Mucosa of descending colon (tissue), 3 donors: ENCODE results near the gene RNF25. TPM values are rescaled to one million over a fixed set of nuclear protein-coding genes. Genes with fewer than 3 reads are reported as not detected.
"Not testable (repeated sequence)": the region's sequence is repeated elsewhere in the genome, so short reads cannot be mapped to it uniquely, and the experiment has no call there.

Experiments used
- ATAC-seq: fragments of 200-7000 bp; cut with Tn5 transposase; one replicate; pipeline ENCODE4 v1.9.1; 2020; ENCODE audit warnings: mild to moderate bottlenecking, moderate library complexity
- DNase-seq, 3 donors: peaks; one replicate each; pipeline ENCODE4 v3.0.0-alpha.2; 2020
- H3K36me3 ChIP-seq: fragments of 200-600 bp; one replicate; pipeline ENCODE4 v1.8.0; 2021; ENCODE audit warnings: low read depth, mild to moderate bottlenecking
- H3K4me1 ChIP-seq: fragments of 200-600 bp; one replicate; pipeline ENCODE4 v1.8.0; 2021; ENCODE audit warnings: low read depth, mild to moderate bottlenecking
- H3K4me3 ChIP-seq: fragments of 200-600 bp; one replicate; pipeline ENCODE4 v1.8.0; 2021; ENCODE audit warnings: mild to moderate bottlenecking
- H3K9me3 ChIP-seq: fragments of 200-600 bp; one replicate; pipeline ENCODE4 v1.8.0; 2021; ENCODE audit warnings: mild to moderate bottlenecking
- intact Hi-C, 2 donors: fragments of 100-400 bp; cut with DNase I in 1 of 2; cut with micrococcal nuclease in 1 of 2; formaldehyde crosslinking; loops; one replicate each; pipeline versions ENCODE4 v1.11.0 to v1.11.1; 2022; cut with DNase I, micrococcal nuclease
- total RNA-seq, 3 donors: library from RNA; stranded (reverse); fragmentation: NEBNext Ultra II Directional in 2 of 3; extraction: Animal tissue kit (Norgen Biotek cat#: 25700) in 2 of 3; gene quantifications; one replicate each; pipeline versions ENCODE4 v1.2.1 to v1.2.4, GENCODE V29; 2021 to 2023
- TF ChIP-seq, protein P1 (sequence below): fragments of 200-600 bp; IDR thresholded peaks from one replicate; pipeline ENCODE4 v1.8.0; 2022; ENCODE audit warnings: antibody characterized with exemption, mild to moderate bottlenecking
- donor health status: DM: no; HTN: no; CAD: no; lungs with moderate emphysema.
- donor health status: DM: no; HTN: no; CAD: no.
- donor health status: DM: no; HTN: yes; CAD: no.

Gene RNF25
- total RNA-seq, 3 donors from 2014 or later, result 11.5 to 21.2 (median 15.5) TPM

DNA sequence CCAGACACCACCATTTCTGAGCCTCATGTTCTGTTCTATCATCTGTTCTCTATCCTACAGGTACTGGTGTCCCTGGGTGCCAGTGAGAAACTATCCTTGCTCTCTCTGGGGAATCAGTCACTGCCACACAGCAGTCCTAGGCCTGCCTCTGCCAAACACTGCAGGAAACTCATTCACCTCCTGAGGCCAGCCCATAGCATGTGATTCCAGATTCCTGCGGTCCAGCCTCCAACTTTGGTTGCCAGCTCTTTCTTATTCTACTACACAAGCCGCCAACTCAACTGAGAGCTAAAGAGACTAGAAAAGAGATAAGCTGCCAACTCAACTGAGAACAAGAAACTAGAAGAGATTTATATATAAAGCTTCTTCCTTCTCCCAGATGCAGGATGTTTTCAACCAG lies 30.0 kb upstream of the RNF25 start:
- TF ChIP-seq, protein P1, sequence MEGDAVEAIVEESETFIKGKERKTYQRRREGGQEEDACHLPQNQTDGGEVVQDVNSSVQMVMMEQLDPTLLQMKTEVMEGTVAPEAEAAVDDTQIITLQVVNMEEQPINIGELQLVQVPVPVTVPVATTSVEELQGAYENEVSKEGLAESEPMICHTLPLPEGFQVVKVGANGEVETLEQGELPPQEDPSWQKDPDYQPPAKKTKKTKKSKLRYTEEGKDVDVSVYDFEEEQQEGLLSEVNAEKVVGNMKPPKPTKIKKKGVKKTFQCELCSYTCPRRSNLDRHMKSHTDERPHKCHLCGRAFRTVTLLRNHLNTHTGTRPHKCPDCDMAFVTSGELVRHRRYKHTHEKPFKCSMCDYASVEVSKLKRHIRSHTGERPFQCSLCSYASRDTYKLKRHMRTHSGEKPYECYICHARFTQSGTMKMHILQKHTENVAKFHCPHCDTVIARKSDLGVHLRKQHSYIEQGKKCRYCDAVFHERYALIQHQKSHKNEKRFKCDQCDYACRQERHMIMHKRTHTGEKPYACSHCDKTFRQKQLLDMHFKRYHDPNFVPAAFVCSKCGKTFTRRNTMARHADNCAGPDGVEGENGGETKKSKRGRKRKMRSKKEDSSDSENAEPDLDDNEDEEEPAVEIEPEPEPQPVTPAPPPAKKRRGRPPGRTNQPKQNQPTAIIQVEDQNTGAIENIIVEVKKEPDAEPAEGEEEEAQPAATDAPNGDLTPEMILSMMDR, result no peak
- Histone ChIP-seq H3K4me3 (no peak overlapping the region), H3K4me1 (no peaks in the 10 kb centered on the region), H3K36me3 (no peaks in the 10 kb centered on the region), H3K9me3 (no peaks in the 10 kb centered on the region)
- DNase-seq, result no peak
- intact Hi-C loops, result no loop called here
- no peak for ATAC-seq

DNA sequence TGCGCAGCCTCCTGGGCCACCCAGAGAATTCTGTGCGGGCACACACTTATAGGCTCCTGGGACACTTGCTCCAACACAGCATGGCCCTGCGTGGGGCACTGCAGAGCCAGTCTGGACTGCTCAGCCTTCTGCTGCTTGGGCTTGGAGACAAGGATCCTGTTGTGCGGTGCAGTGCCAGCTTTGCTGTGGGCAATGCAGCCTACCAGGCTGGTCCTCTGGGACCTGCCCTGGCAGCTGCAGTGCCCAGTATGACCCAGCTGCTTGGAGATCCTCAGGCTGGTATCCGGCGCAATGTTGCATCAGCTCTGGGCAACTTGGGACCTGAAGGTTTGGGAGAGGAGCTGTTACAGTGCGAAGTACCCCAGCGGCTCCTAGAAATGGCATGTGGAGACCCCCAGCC lies 27.1 kb upstream of the RNF25 start:
- Histone ChIP-seq H3K36me3 (no peaks in the 10 kb centered on the region), H3K4me3 (no peak overlapping the region), H3K4me1 (no peaks in the 10 kb centered on the region), H3K9me3 (no peaks in the 10 kb centered on the region)
- TF ChIP-seq, protein P1, result no peak
- DNase-seq (no peak), ATAC-seq (no peak)
- intact Hi-C loops, result no loop called here

DNA sequence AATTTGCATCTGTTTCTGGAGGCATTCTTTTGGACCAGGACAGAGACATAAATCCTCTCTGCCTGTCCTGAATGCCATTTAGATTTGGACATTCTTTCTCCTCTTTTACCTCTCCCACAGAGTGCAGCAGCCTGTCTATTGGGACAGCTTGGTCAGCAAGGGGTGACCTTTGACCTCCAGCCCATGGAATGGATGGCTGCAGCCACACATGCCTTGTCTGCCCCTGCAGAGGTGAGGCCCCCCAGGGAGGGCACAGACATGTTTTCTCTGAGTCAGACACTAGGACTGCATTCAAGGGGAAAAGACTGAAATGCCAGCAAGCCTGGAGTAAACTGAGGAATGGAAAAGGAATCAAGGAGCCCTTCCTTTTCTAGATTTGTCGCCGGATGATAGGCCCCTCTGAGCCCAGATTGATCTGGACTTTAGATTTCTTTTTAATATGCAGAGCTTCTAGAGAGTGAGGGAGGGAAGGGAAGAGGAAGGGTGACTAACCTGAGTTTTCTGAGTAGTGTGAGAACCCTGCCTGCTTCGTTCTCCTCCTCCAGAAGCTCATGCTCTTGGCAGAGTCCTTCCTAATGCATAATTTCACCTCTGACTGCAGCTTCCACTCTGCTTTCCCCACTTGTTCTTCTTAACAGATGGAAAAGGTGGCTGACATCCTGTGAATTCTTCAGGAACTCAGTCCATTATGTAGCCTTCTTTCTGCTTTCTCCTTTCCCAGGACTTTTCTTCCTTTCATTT lies 22.8 kb upstream of the RNF25 start:
- intact Hi-C loops, result no loop called here
- Histone ChIP-seq H3K4me3 (no peak overlapping the region), H3K4me1 (no peaks in the 10 kb centered on the region), H3K36me3 (no peaks in the 10 kb centered on the region), H3K9me3 (no peaks in the 10 kb centered on the region)
- TF ChIP-seq, protein P1, result no peak
- no peak for DNase-seq
- ATAC-seq, result no peak

DNA sequence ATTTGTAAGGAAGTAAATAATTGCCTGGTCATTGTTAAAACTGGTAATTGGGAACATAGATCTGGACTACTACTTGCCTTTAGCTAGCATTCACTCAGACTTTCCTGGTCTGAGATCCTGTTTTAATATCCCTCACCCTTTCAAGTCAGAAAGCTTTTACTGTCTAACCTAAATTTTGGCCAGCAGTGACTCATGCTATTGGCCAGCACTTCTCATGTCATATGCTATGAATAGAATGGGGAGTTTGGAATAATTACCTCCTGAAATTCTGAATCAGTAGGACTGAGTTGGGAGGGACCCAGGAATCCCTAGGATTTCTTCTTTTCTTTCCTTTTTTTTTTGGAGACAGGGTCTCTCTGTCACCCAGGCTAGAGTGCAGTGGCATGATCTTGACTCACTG lies 19.4 kb upstream of the RNF25 start:
- H3K4me1 ChIP-seq, result no peaks in the 10 kb centered on the region
- DNase-seq, result no peak
- no peaks in the 10 kb centered on the region for H3K9me3 ChIP-seq
- TF ChIP-seq, protein P1, result no peak
- H3K4me3 ChIP-seq, result no peak overlapping the region
- no peaks in the 10 kb centered on the region for H3K36me3 ChIP-seq
- intact Hi-C loops, result no loop called here
- ATAC-seq, result no peak

DNA sequence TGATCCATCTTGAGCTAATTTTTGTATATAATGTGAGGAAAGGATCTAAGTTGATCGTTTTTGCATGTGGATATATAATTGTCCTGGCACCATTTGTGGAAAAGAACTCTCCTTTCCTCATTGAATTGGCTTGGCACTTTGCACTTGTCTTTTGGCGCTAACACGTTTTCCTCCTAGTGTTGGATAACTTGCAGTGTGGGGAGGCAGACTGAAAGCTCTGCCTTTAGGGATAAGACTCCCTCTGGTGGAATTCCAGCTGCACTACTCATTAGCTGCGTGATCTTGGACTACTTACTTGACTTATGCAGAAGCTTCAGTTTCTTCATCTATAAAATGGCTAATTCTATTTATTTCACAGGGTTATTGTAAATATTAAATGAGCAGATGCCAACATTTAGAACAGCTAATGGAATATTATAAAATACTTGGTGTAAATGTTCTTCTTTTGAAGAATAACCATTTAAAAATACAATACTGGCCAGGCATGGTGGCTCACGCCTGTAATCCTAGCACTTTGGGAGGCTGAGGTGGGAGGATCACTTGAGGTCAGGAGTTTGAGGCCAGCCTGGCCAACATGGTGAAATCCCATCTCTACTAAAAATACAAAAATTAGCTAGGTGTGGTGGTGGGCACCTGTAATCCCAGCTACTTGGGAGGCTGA lies 15.7 kb upstream of the RNF25 start:
- ATAC-seq, result peak; percentile 95
- TF ChIP-seq, protein P1, result peak; percentile 57
- peak in 1 of 3 donors; percentile 72 for DNase-seq
- H3K4me1 ChIP-seq, H3K4me3 ChIP-seq, H3K9me3 ChIP-seq, H3K36me3 ChIP-seq, intact Hi-C loops: not testable (repeated sequence)
